PC-3 (cell line): ENCODE data around the gene BCL11B. TPM values are rescaled to one million over a fixed set of nuclear protein-coding genes. Genes with fewer than 3 reads are reported as not detected.

Experiments used
- ATAC-seq: fragments of 200-7000 bp; cut with Tn5 transposase; 2 replicates; pipeline ENCODE4 v1.9.1; 2020; ENCODE audit warnings: mild to moderate bottlenecking, moderate library complexity
- BruUV-seq: library from RNA; stranded (reverse); fragments of 400-500 nt; replicated peaks from 2 replicates; lab custom pipeline; 2021; lab: Mats Ljungman, UMichigan
- CTCF ChIA-PET: fragments of 300-600 bp; sonication (Branson Sonifier 250); formaldehyde crosslinking; loops from one replicate; lab custom pipeline; 2022; ENCODE audit warnings: antibody characterized with exemption; lab: Charles Lee
- POLR2A ChIA-PET: fragments of 300-600 bp; sonication (Branson Sonifier 250); formaldehyde crosslinking; loops from one replicate; lab custom pipeline; 2022; ENCODE audit warnings: antibody characterized with exemption; ENCODE audit not compliant: unreplicated experiment; lab: Charles Lee
- DNase-seq: peaks from one replicate; pipeline ENCODE4 v3.0.0-alpha.2; 2015
- H2AFZ ChIP-seq: fragments of 300-600 bp; sonication (generic); 2 replicates; pipeline ENCODE4 v1.6.0; 2016; ENCODE audit warnings: antibody characterized with exemption, low read length
- H3F3A ChIP-seq: fragments of 300-600 bp; sonication (generic); one replicate; pipeline ENCODE4 v1.6.0; 2017; ENCODE audit warnings: antibody characterized with exemption, low read length, control low read depth, mild to moderate bottlenecking; ENCODE audit not compliant: unreplicated experiment
- H3K27ac ChIP-seq: fragments of 300-600 bp; sonication (generic); 2 replicates; pipeline ENCODE4 v1.5.1; 2016; ENCODE audit warnings: mild to moderate bottlenecking, low read length
- H3K27me3 ChIP-seq: fragments of 300-600 bp; sonication (generic); 2 replicates; pipeline ENCODE4 v1.6.1; 2016; ENCODE audit warnings: low read length, mixed read lengths
- H3K36me3 ChIP-seq: fragments of 300-600 bp; sonication (generic); 2 replicates; pipeline ENCODE4 v1.6.1; 2016; ENCODE audit warnings: low read depth, mixed run types, low read length, mixed read lengths
- H3K4me1 ChIP-seq: fragments of 300-600 bp; sonication (generic); 2 replicates; pipeline ENCODE4 v1.5.1; 2016; ENCODE audit warnings: low read length; ENCODE audit not compliant: insufficient read depth
- H3K4me2 ChIP-seq: fragments of 300-600 bp; sonication (generic); 2 replicates; pipeline ENCODE4 v1.6.0; 2016; ENCODE audit warnings: low read length
- H3K4me3 ChIP-seq: fragments of 300-600 bp; sonication (generic); 2 replicates; pipeline ENCODE4 v1.5.1; 2016; ENCODE audit warnings: mild to moderate bottlenecking, low read length, mixed read lengths
- H3K79me2 ChIP-seq: fragments of 300-600 bp; sonication (generic); 2 replicates; pipeline ENCODE4 v1.6.1; 2017; ENCODE audit warnings: low read length, mixed read lengths
- H3K9ac ChIP-seq: fragments of 300-600 bp; sonication (generic); 2 replicates; pipeline ENCODE4 v1.6.0; 2016; ENCODE audit warnings: mild to moderate bottlenecking, low read length
- H3K9me2 ChIP-seq: fragments of 300-600 bp; sonication (generic); replicated peaks from 2 replicates; pipeline ENCODE4 v1.6.1; 2016; ENCODE audit warnings: mixed run types, low read length, mixed read lengths
- H3K9me3 ChIP-seq: fragments of 300-600 bp; sonication (generic); 2 replicates; pipeline ENCODE4 v1.6.1; 2016; ENCODE audit warnings: low read length, mixed read lengths
- H4K20me1 ChIP-seq: fragments of 300-600 bp; sonication (generic); 2 replicates; pipeline ENCODE4 v1.6.1; 2016; ENCODE audit warnings: low read length, mixed read lengths
- CTCF ChIP-seq: fragments of 300-600 bp; sonication (generic); conservative IDR thresholded peaks from 2 replicates; pipeline ENCODE4 v1.5.1; 2017; ENCODE audit warnings: antibody characterized with exemption, low read depth, mild to moderate bottlenecking, low read length
- EZH2 ChIP-seq: fragments of 300-600 bp; sonication (generic); IDR thresholded peaks from one replicate; pipeline ENCODE4 v1.6.1; 2017; ENCODE audit warnings: antibody characterized with exemption, mild to moderate bottlenecking, low read length; ENCODE audit not compliant: unreplicated experiment
- EZH2phosphoT487 ChIP-seq: fragments of 300-600 bp; sonication (generic); IDR thresholded peaks from 2 replicates; pipeline ENCODE4 v1.6.1; 2018; ENCODE audit warnings: mild to moderate bottlenecking, antibody characterized with exemption, low read length, borderline replicate concordance
- intact Hi-C: fragments of 100-400 bp; cut with micrococcal nuclease; formaldehyde crosslinking; loops from 2 replicates; pipeline ENCODE4 v1.9.0; 2023
- total RNA-seq: library from RNA; depleted of rRNA; stranded (reverse); fragments of >200 nt; gene quantifications from 2 replicates; pipeline ENCODE4 v1.2.3, GENCODE V29; 2014

Gene BCL11B
- total RNA-seq, 1 experiment from 2014 or later: 0.73 TPM

- CTCF ChIA-PET: no interaction called here
- no peak for ATAC-seq
- H3K4me2 ChIP-seq: no peak overlapping the region
These were observed 92.1 kb downstream of the BCL11B start for GRCh38 chr14:99179946-99180345.

GRCh38 chr14:99179506-99179905 is 92.5 kb downstream of the BCL11B start:
- Histone ChIP-seq H3K9me3 (no peaks in the 10 kb centered on the region), H3K9me2 (no peaks in the 10 kb centered on the region), H4K20me1 (no peaks in the 10 kb centered on the region), H2AFZ (no peak overlapping the region), H3K79me2 (no peaks in the 10 kb centered on the region), H3K4me3 (no peak overlapping the region), H3F3A (no peaks in the 10 kb centered on the region), H3K4me2 (no peak overlapping the region), H3K36me3 (no peaks in the 10 kb centered on the region), H3K4me1 (no peaks in the 10 kb centered on the region), H3K27ac (no peak overlapping the region), H3K9ac (no peak overlapping the region), H3K27me3 (peaks cover 56% of the 10 kb centered on the region)
- DNase-seq: no peak
- ChIA-PET CTCF (no interaction called here), POLR2A (no interaction called here)
- intact Hi-C loops: no loop called here
- no peak for ATAC-seq
- no peak for TF ChIP-seq CTCF
- TF ChIP-seq EZH2phosphoT487: no peak
- TF ChIP-seq EZH2: no peak
- no TSS peak for BruUV-seq

More at GRCh38 chr14:99179946-99180345, 92.1 kb downstream of the BCL11B start:
- Histone ChIP-seq H3K36me3 (no peaks in the 10 kb centered on the region), H4K20me1 (no peaks in the 10 kb centered on the region), H3K9me3 (no peaks in the 10 kb centered on the region), H3K9ac (no peak overlapping the region), H3K4me3 (no peak overlapping the region), H3K9me2 (no peaks in the 10 kb centered on the region), H3K4me1 (no peaks in the 10 kb centered on the region), H3K79me2 (no peaks in the 10 kb centered on the region), H2AFZ (no peak overlapping the region), H3F3A (no peaks in the 10 kb centered on the region), H3K27me3 (peaks cover 58% of the 10 kb centered on the region), H3K27ac (no peak overlapping the region)
- DNase-seq: no peak
- POLR2A ChIA-PET: no interaction called here
- no peak for TF ChIP-seq CTCF
- no peak for TF ChIP-seq EZH2phosphoT487
- BruUV-seq: no TSS peak
- intact Hi-C loops: no loop called here

- TF ChIP-seq CTCF: no peak
- no peak for TF ChIP-seq EZH2
- no peak for TF ChIP-seq EZH2phosphoT487
- intact Hi-C loops: no loop called here
- no peaks in the 10 kb centered on the region for H3K4me1 ChIP-seq
- no peaks in the 10 kb centered on the region for H3K9me3 ChIP-seq
- no peak overlapping the region for H3K4me3 ChIP-seq
- H4K20me1 ChIP-seq: no peaks in the 10 kb centered on the region
- H2AFZ ChIP-seq: no peak overlapping the region
- no peak for DNase-seq
- no peak overlapping the region for H3K27ac ChIP-seq
- CTCF ChIA-PET: no interaction called here
- no peaks in the 10 kb centered on the region for H3K9me2 ChIP-seq
- no TSS peak for BruUV-seq
- peaks cover 50% of the 10 kb centered on the region for H3K27me3 ChIP-seq
- H3K9ac ChIP-seq: no peak overlapping the region
- H3K36me3 ChIP-seq: no peaks in the 10 kb centered on the region
- no peaks in the 10 kb centered on the region for H3K79me2 ChIP-seq
- no peak overlapping the region for H3K4me2 ChIP-seq
- no peak for ATAC-seq
- POLR2A ChIA-PET: no interaction called here
- H3F3A ChIP-seq: no peaks in the 10 kb centered on the region
These were observed 93.8 kb downstream of the BCL11B start for GRCh38 chr14:99177886-99178835.
